Mesangial cell (primary cell): ENCODE data around the gene ADAD1. TPM values are rescaled to one million over a fixed set of nuclear protein-coding genes. Genes with fewer than 3 reads are reported as not detected.

ENCODE experiments used
- total RNA-seq: library from RNA; depleted of rRNA; stranded (reverse); fragments of >200 nt; gene quantifications from 2 replicates; pipeline ENCODE4 v1.2.3, GENCODE V29; 2015

Gene ADAD1
- not detected in 2 replicates for total RNA-seq

GRCh38 chr4:122378711-122379110 lies at the start of gene ADAD1:
ADAD1 (plus strand) TSS chr4:122379011; CDS start chr4:122380070, 1,059 bp downstream.

GRCh38 chr4:122456231-122457116 lies 77.7 kb downstream of the ADAD1 start, which contains the start of gene IL2:
IL2 (minus strand) TSS chr4:122456725; CDS start chr4:122456440, 285 bp downstream.

Other genes with a start within 250 kb of the ADAD1 start
- gene BLTP1, start 226.7 kb upstream of the ADAD1 start, total RNA-seq: 23.3 and 43.7 TPM in 2 replicates
- not detected in 2 replicates for gene IL2, start 77.7 kb downstream of the ADAD1 start, total RNA-seq
- gene IL21, start 242.1 kb downstream of the ADAD1 start, total RNA-seq: not detected in 2 replicates